Endothelial cell of umbilical vein (primary cell): ENCODE results near the gene SMKR1. TPM values are rescaled to one million over a fixed set of nuclear protein-coding genes. Genes with fewer than 3 reads are reported as not detected.
"Not testable (repeated sequence)": the region's sequence is repeated elsewhere in the genome, so short reads cannot be mapped to it uniquely, and the experiment has no call there.

ENCODE experiments used
- BruUV-seq: library from RNA; stranded (reverse); fragments of 400-500 nt; replicated peaks from 2 replicates; lab custom pipeline; 2021; lab: Mats Ljungman, UMichigan
- CTCF ChIA-PET: fragments of 300-600, 350-600 bp; sonication (Branson Sonifier 250); formaldehyde crosslinking; loops from one replicate; lab custom pipeline; 2021; ENCODE audit warnings: antibody characterized with exemption, inconsistent platforms; lab: Charles Lee
- POLR2A ChIA-PET: fragments of 300-600, 350-600 bp; sonication (Branson Sonifier 250); formaldehyde crosslinking; loops from one replicate; lab custom pipeline; 2021; ENCODE audit warnings: antibody characterized with exemption, inconsistent platforms; lab: Charles Lee
- DNase-seq: peaks from one replicate; pipeline ENCODE4 v3.0.0-alpha.2; 2011; ENCODE audit warnings: low read depth, low spot score
- FAIRE-seq: peaks from 2 replicates; lab custom pipeline; 2011; peaks lifted over from hg19 to GRCh38; lab: Jason Lieb, UNC
- H2AFZ ChIP-seq: 2 replicates; pipeline ENCODE4 v1.6.0; 2012; ENCODE audit warnings: low read depth, low read length, control low read depth, inconsistent platforms
- H3K27ac ChIP-seq: 2 replicates; pipeline ENCODE4 v1.5.1; 2011; ENCODE audit warnings: low read depth, mild to moderate bottlenecking, control low read depth, low read length, moderate library complexity; ENCODE audit not compliant: insufficient read depth
- H3K27me3 ChIP-seq, 2 experiments: 2 replicates each; pipeline versions ENCODE4 v1.6.0 to v1.6.1; 2011; ENCODE audit warnings: low read length in 2 of 2, mixed read lengths in 1 of 2; ENCODE audit not compliant: control insufficient read depth in 2 of 2, insufficient read depth in 2 of 2
- H3K36me3 ChIP-seq, 2 experiments: 2 replicates in 1 of 2; 3 replicates in 1 of 2; pipeline ENCODE4 v1.5.1; 2011; ENCODE audit warnings: low read length in 2 of 2, mild to moderate bottlenecking in 1 of 2, moderate library complexity in 1 of 2; ENCODE audit not compliant: control insufficient read depth in 2 of 2, insufficient read depth in 2 of 2; ENCODE audit errors: extremely low read depth in 1 of 2
- H3K4me1 ChIP-seq: 3 replicates; pipeline ENCODE4 v1.5.1; 2011; ENCODE audit warnings: mild to moderate bottlenecking, low read length; ENCODE audit not compliant: control insufficient read depth, insufficient read depth; ENCODE audit errors: extremely low read depth
- H3K4me2 ChIP-seq: 2 replicates; pipeline ENCODE4 v1.6.1; 2011; ENCODE audit warnings: low read length, control low read depth, mixed read lengths; ENCODE audit not compliant: insufficient read depth
- H3K4me3 ChIP-seq, 3 experiments: fragments of 200-600 bp in 1 of 3; sonication (generic), shearing (Covaris generic) in 1 of 3; replicated peaks in 1 of 3; 2 replicates each; pipeline ENCODE4 v1.5.1; 2011 to 2016; ENCODE audit warnings: control low read depth in 3 of 3, low read length in 3 of 3, mild to moderate bottlenecking in 2 of 3, inconsistent platforms in 1 of 3, low read depth in 1 of 3, moderate library complexity in 1 of 3; ENCODE audit not compliant: insufficient read depth in 1 of 3
- H3K79me2 ChIP-seq: 2 replicates; pipeline ENCODE4 v1.6.0; 2012; ENCODE audit warnings: low read length, inconsistent platforms; ENCODE audit not compliant: control insufficient read depth, insufficient read depth
- H3K9ac ChIP-seq: replicated peaks from 2 replicates; pipeline ENCODE3; 2011; ENCODE audit warnings: low read length, control low read depth; ENCODE audit not compliant: insufficient read depth; ENCODE audit errors: extremely low read depth
- H3K9me1 ChIP-seq: replicated peaks from 3 replicates; pipeline ENCODE4 v1.6.0; 2011; ENCODE audit warnings: mild to moderate bottlenecking, low read length; ENCODE audit not compliant: control insufficient read depth, insufficient read depth; ENCODE audit errors: extremely low read depth
- H3K9me3 ChIP-seq: replicated peaks from 2 replicates; pipeline ENCODE4 v1.5.1; 2012; ENCODE audit warnings: low read length, inconsistent platforms; ENCODE audit not compliant: control insufficient read depth, insufficient read depth
- H4K20me1 ChIP-seq: replicated peaks from 2 replicates; pipeline ENCODE3; 2011; ENCODE audit warnings: mild to moderate bottlenecking, low read length; ENCODE audit not compliant: control insufficient read depth, insufficient read depth; ENCODE audit errors: extremely low read depth
- EZH2 ChIP-seq: IDR thresholded peaks from 2 replicates; pipeline ENCODE4 v1.6.1; 2012; ENCODE audit warnings: borderline replicate concordance, low read depth, mild to moderate bottlenecking, moderate library complexity, low read length, inconsistent platforms; ENCODE audit not compliant: severe bottlenecking
- FOS ChIP-seq: IDR thresholded peaks from 2 replicates; pipeline ENCODE4 v1.6.1; 2011; ENCODE audit warnings: mild to moderate bottlenecking, low read length, moderate library complexity, borderline replicate concordance; ENCODE audit not compliant: insufficient read depth
- JUN ChIP-seq: IDR thresholded peaks from 2 replicates; pipeline ENCODE4 v1.6.1; 2011; ENCODE audit warnings: borderline replicate concordance, low read depth; ENCODE audit not compliant: insufficient read length, insufficient read depth
- MAX ChIP-seq: IDR thresholded peaks from 2 replicates; pipeline ENCODE4 v1.6.1; 2011; ENCODE audit not compliant: insufficient read depth, insufficient read length
- MYC ChIP-seq: IDR thresholded peaks from one replicate; pipeline ENCODE4 v1.6.1; 2011; ENCODE audit warnings: mild to moderate bottlenecking, low read depth, low read length
- POLR2AphosphoS5 ChIP-seq: IDR thresholded peaks from 2 replicates; pipeline ENCODE4 v1.6.1; 2012; ENCODE audit warnings: low read depth, mild to moderate bottlenecking, control low read depth, low read length, moderate library complexity; ENCODE audit not compliant: insufficient read depth
- dilution Hi-C: fragments of 300-500 bp; cut with MboI; formaldehyde crosslinking; loops from one replicate; pipeline ENCODE4 v1.15.0; 2019; ENCODE audit warnings: low sequenced_read_pairs; ENCODE audit not compliant: extremely low pct_ligation_motif_present
- intact Hi-C: fragments of 100-400 bp; cut with micrococcal nuclease; formaldehyde crosslinking; loops from one replicate; pipeline ENCODE4 v1.10.0; 2022
- polyA plus RNA-seq, 4 experiments: library from polyadenylated mRNA; depleted of rRNA in 3 of 4; stranded (reverse) in 3 of 4; unstranded in 1 of 4; fragments of >200 nt; gene quantifications; 2 replicates each; pipeline versions ENCODE4 v1.2.1 to v1.2.3, GENCODE V29; 2011 to 2012; ENCODE audit warnings: missing spikeins in 1 of 4
- total RNA-seq: library from RNA; stranded (reverse); gene quantifications from 2 replicates; pipeline ENCODE4 v1.2.3, GENCODE V29; 2021

Gene SMKR1
- total and polyA plus RNA-seq, 2 donors (not counting 3 experiments of a cell fraction or from before 2014, with no cell fraction given) = 0.64 TPM; not detected in 1

- Histone ChIP-seq H3K4me1 (no peaks in the 10 kb centered on the region), H3K9me1 (no peaks in the 10 kb centered on the region), H3K9me3 (no peaks in the 10 kb centered on the region), H3K79me2 (no peaks in the 10 kb centered on the region), H3K36me3 (peaks cover 0 to 2% of the 10 kb centered on the region in 2 experiments), H3K4me2 (no peak overlapping the region), H3K4me3 (no peak overlapping the region), H4K20me1 (no peaks in the 10 kb centered on the region), H3K27me3 (no peaks in the 10 kb centered on the region), H2AFZ (no peak overlapping the region), H3K27ac (no peak overlapping the region), H3K9ac (no peak overlapping the region)
- no peak for DNase-seq
- ChIA-PET CTCF (interaction anchor here (1.0 to 2.0 kb wide), 4 partner anchors 112 to 261 kb away, joined by 3 to 8 read pairs (median 6); no protein-coding TSS in a partner anchor), POLR2A (no interaction called here)
- no TSS peak for BruUV-seq
- no peak for TF ChIP-seq JUN
- no peak for TF ChIP-seq FOS
- no peak for TF ChIP-seq EZH2
- dilution Hi-C loops (no loop called here), intact Hi-C loops (loop anchor here (10.0 kb wide), 1 partner anchor 535 kb away; no protein-coding TSS in a partner anchor)
- no peak for FAIRE-seq
Measured at GRCh38 chr7:129479831-129480230, 22.5 kb upstream of the SMKR1 start.

GRCh38 chr7:129480674-129481363 lies 21.5 kb upstream of the SMKR1 start:
- Histone ChIP-seq H2AFZ (no peak overlapping the region), H3K9ac (no peak overlapping the region), H3K27ac (no peak overlapping the region), H3K79me2 (no peaks in the 10 kb centered on the region), H4K20me1 (no peaks in the 10 kb centered on the region), H3K4me2 (no peak overlapping the region), H3K4me3 (no peak overlapping the region), H3K9me3 (no peaks in the 10 kb centered on the region), H3K36me3 (peaks cover 0 to 2% of the 10 kb centered on the region in 2 experiments), H3K9me1 (no peaks in the 10 kb centered on the region), H3K4me1 (no peaks in the 10 kb centered on the region), H3K27me3 (no peaks in the 10 kb centered on the region)
- intact Hi-C loops = no loop called here
- ChIA-PET CTCF (interaction anchor here (0.6 to 2.0 kb wide), 5 partner anchors 9 to 202 kb away, joined by 4 to 8 read pairs (median 4); no protein-coding TSS in a partner anchor), POLR2A (no interaction called here)
- TF ChIP-seq MYC = no peak
- no peak for TF ChIP-seq EZH2
- TF ChIP-seq POLR2AphosphoS5 = no peak
- TF ChIP-seq MAX = no peak
- no peak for TF ChIP-seq JUN
- dilution Hi-C loops = no loop called here
- DNase-seq = no peak
- no TSS peak for BruUV-seq
- no peak for FAIRE-seq

GRCh38 chr7:129481376-129481775 lies 21.0 kb upstream of the SMKR1 start:
- H3K9ac ChIP-seq, POLR2A ChIA-PET, H3K27me3 ChIP-seq, intact Hi-C loops, H3K9me3 ChIP-seq, dilution Hi-C loops, DNase-seq, H4K20me1 ChIP-seq, H3K4me3 ChIP-seq, FAIRE-seq, H3K9me1 ChIP-seq, H3K27ac ChIP-seq, BruUV-seq, H2AFZ ChIP-seq, H3K4me2 ChIP-seq, H3K36me3 ChIP-seq, H3K79me2 ChIP-seq, H3K4me1 ChIP-seq: not testable (repeated sequence)
- CTCF ChIA-PET = interaction anchor here (1.4 to 2.0 kb wide), 2 partner anchors 126 to 163 kb away, joined by 4 to 8 read pairs; no protein-coding TSS in a partner anchor
